CD8-positive, alpha-beta memory T cell (primary cell): ENCODE data around the gene CCNT1. TPM values are rescaled to one million over a fixed set of nuclear protein-coding genes. Genes with fewer than 3 reads are reported as not detected.
A peak's percentile ranks its signal among the peaks of the same experiment; 100 is the strongest.

Experiments used
- CTCF ChIA-PET: fragments of 350-600 bp; sonication (Branson Sonifier 250); formaldehyde crosslinking; loops from one replicate; lab custom pipeline; 2021; ENCODE audit warnings: antibody characterized with exemption; lab: Charles Lee
- POLR2A ChIA-PET: fragments of 350-600 bp; sonication (Branson Sonifier 250); formaldehyde crosslinking; loops from one replicate; lab custom pipeline; 2021; ENCODE audit warnings: antibody characterized with exemption; lab: Charles Lee
- DNase-seq, 5 donors: peaks; one replicate each; pipeline versions ENCODE4 v3.0.0 to v3.0.0-alpha.2; 2020 to 2022; ENCODE audit warnings: mixed read lengths in 1 of 5
- H3K27ac ChIP-seq: one replicate; pipeline ENCODE4 v1.7.0; 2013; ENCODE audit warnings: low read depth, mild to moderate bottlenecking, low read length, moderate library complexity
- H3K27me3 ChIP-seq: 2 replicates; pipeline ENCODE4 v1.7.0; 2013; ENCODE audit warnings: low read length, mild to moderate bottlenecking; ENCODE audit not compliant: insufficient read depth, poor library complexity, severe bottlenecking
- H3K36me3 ChIP-seq: 2 replicates; pipeline ENCODE4 v1.7.0; 2013; ENCODE audit warnings: mild to moderate bottlenecking, low read length, moderate library complexity; ENCODE audit not compliant: insufficient read depth
- H3K4me1 ChIP-seq: 2 replicates; pipeline ENCODE4 v1.7.0; 2013; ENCODE audit warnings: mild to moderate bottlenecking, low read length, moderate library complexity; ENCODE audit not compliant: insufficient read depth
- H3K4me3 ChIP-seq: 2 replicates; pipeline ENCODE4 v1.7.0; 2013; ENCODE audit warnings: mild to moderate bottlenecking, low read length
- H3K9me3 ChIP-seq: 2 replicates; pipeline ENCODE4 v1.7.0; 2013; ENCODE audit warnings: mild to moderate bottlenecking, low read length
- H3K27ac Mint-ChIP-seq, 8 donors: one replicate each; pipeline ENCODE4 v1.8.0; 2020 to 2021; ENCODE audit warnings: mixed read lengths in 8 of 8, mild to moderate bottlenecking in 6 of 8, inconsistent platforms in 3 of 8, moderate library complexity in 3 of 8
- H3K27me3 Mint-ChIP-seq, 2 donors: one replicate each; pipeline ENCODE4 v1.8.0; 2020 to 2021; ENCODE audit warnings: mixed read lengths in 2 of 2, mild to moderate bottlenecking in 1 of 2, moderate library complexity in 1 of 2
- H3K36me3 Mint-ChIP-seq, 3 donors: one replicate each; pipeline ENCODE4 v1.8.0; 2020 to 2021; ENCODE audit warnings: mixed read lengths in 3 of 3, inconsistent platforms in 1 of 3, mild to moderate bottlenecking in 1 of 3
- H3K4me1 Mint-ChIP-seq, 3 donors: one replicate each; pipeline ENCODE4 v1.8.0; 2020 to 2021; ENCODE audit warnings: mixed read lengths in 3 of 3, inconsistent platforms in 1 of 3, mild to moderate bottlenecking in 1 of 3
- H3K4me3 Mint-ChIP-seq, 7 donors: one replicate each; pipeline ENCODE4 v1.8.0; 2020 to 2021; ENCODE audit warnings: mixed read lengths in 7 of 7, mild to moderate bottlenecking in 6 of 7, moderate library complexity in 4 of 7, inconsistent platforms in 2 of 7
- H3K9me3 Mint-ChIP-seq, 5 donors: one replicate each; pipeline ENCODE4 v1.8.0; 2020 to 2022; ENCODE audit warnings: mixed read lengths in 5 of 5, mild to moderate bottlenecking in 3 of 5, moderate library complexity in 2 of 5, inconsistent platforms in 1 of 5
- polyA plus RNA-seq: library from polyadenylated mRNA; unstranded; fragments of 300-500 nt; fragmentation: Illumina TruSeq; gene quantifications from one replicate; pipeline ENCODE4 v1.2.3, GENCODE V29; 2021
- total RNA-seq, 2 experiments: library from RNA; stranded (reverse); gene quantifications; one replicate each; pipeline ENCODE4 v1.2.3, GENCODE V29; 2021

The CCNT1 gene
- total RNA-seq: 10 to 100 TPM; 59.1 to 66.4 TPM
- 12.9 TPM for polyA plus RNA-seq

- H3K36me3 Mint-ChIP-seq: peaks cover 10 to 46% (median 20%) of the 10 kb centered on the region in 3 donors
- DNase-seq: peak; percentile 95 to 100 (median 99)
- ChIA-PET CTCF (interaction anchor here (0.8 to 1.3 kb wide), 3 partner anchors 34 to 98 kb away, joined by 3 to 6 read pairs (median 4); partner anchors contain the start of gene KANSL2), POLR2A (interaction anchor here (0.9 to 1.5 kb wide), 2 partner anchors 9 to 34 kb away, joined by 4 to 11 read pairs; partner anchors contain the start of gene KANSL2)
- H3K27ac ChIP-seq: peak within 1 kb of the TSS; percentile 96
- H3K4me1 Mint-ChIP-seq: peaks cover 41 to 52% (median 47%) of the 10 kb centered on the region in 3 donors
- H3K27me3 ChIP-seq: no peaks in the 10 kb centered on the region
- peak within 1 kb of the TSS; percentile 91 for H3K4me3 ChIP-seq
- peaks cover 30% of the 10 kb centered on the region for H3K4me1 ChIP-seq
- peaks cover 15% of the 10 kb centered on the region for H3K36me3 ChIP-seq
- peaks cover 0 to 20% (median 13%) of the 10 kb centered on the region in 5 donors for H3K9me3 Mint-ChIP-seq
- peak within 1 kb of the TSS; percentile 91 to 100 (median 99) for H3K27ac Mint-ChIP-seq
- H3K4me3 Mint-ChIP-seq: peak within 1 kb of the TSS; percentile 90 to 97 (median 93)
- H3K27me3 Mint-ChIP-seq: no peaks in the 10 kb centered on the region
- H3K9me3 ChIP-seq: no peaks in the 10 kb centered on the region
These were observed at the start of gene CCNT1 for GRCh38 chr12:48716493-48717251. Gene CCNT1 (minus strand): TSS chr12:48716707. CDS start chr12:48716675, 32 bp downstream.

- POLR2A ChIA-PET: no interaction called here
- Histone ChIP-seq H3K27me3 (no peaks in the 10 kb centered on the region), H3K27ac (no peak overlapping the region), H3K4me3 (no peak overlapping the region), H3K36me3 (no peaks in the 10 kb centered on the region), H3K4me1 (no peaks in the 10 kb centered on the region), H3K9me3 (no peaks in the 10 kb centered on the region)
- H3K4me3 Mint-ChIP-seq: no peak overlapping the region
- CTCF ChIA-PET: interaction anchor here (1.9 kb wide), 1 partner anchor 12 kb away, joined by 6 read pairs; no protein-coding TSS in a partner anchor
- peaks cover 4 to 7% of the 10 kb centered on the region in 2 donors for H3K27me3 Mint-ChIP-seq
- peak overlapping the region in 3 of 8 donors; percentile 6 to 67 (median 58) for H3K27ac Mint-ChIP-seq
- no peaks in the 10 kb centered on the region for H3K36me3 Mint-ChIP-seq
- no peaks in the 10 kb centered on the region for H3K9me3 Mint-ChIP-seq
- peaks cover 11 to 13% (median 11%) of the 10 kb centered on the region in 3 donors for H3K4me1 Mint-ChIP-seq
- DNase-seq: no peak
These were observed 49.3 kb upstream of the CCNT1 start for GRCh38 chr12:48765753-48766162.

GRCh38 chr12:48764521-48764920, 48.0 kb upstream of the CCNT1 start:
- DNase-seq: no peak
- ChIA-PET POLR2A (no interaction called here), CTCF (interaction anchor here (1.9 kb wide), 1 partner anchor 11 kb away, joined by 6 read pairs; no protein-coding TSS in a partner anchor)
- no peak overlapping the region for H3K4me3 Mint-ChIP-seq
- Histone ChIP-seq H3K27ac (no peak overlapping the region), H3K36me3 (no peaks in the 10 kb centered on the region), H3K27me3 (no peaks in the 10 kb centered on the region), H3K4me1 (no peaks in the 10 kb centered on the region), H3K9me3 (no peaks in the 10 kb centered on the region), H3K4me3 (no peak overlapping the region)
- no peak overlapping the region for H3K27ac Mint-ChIP-seq
- H3K4me1 Mint-ChIP-seq: peaks cover 11 to 13% (median 11%) of the 10 kb centered on the region in 3 donors
- H3K27me3 Mint-ChIP-seq: peaks cover 4 to 7% of the 10 kb centered on the region in 2 donors
- no peaks in the 10 kb centered on the region for H3K9me3 Mint-ChIP-seq
- H3K36me3 Mint-ChIP-seq: no peaks in the 10 kb centered on the region

GRCh38 chr12:48758737-48759136, 42.2 kb upstream of the CCNT1 start:
- POLR2A ChIA-PET: no interaction called here
- no peaks in the 10 kb centered on the region for H3K4me1 Mint-ChIP-seq
- no peaks in the 10 kb centered on the region for H3K27me3 ChIP-seq
- CTCF ChIA-PET: interaction anchor here (7.6 kb wide), 1 partner anchor 36 kb away, joined by 88 read pairs; no protein-coding TSS in a partner anchor
- no peaks in the 10 kb centered on the region for H3K9me3 ChIP-seq
- no peaks in the 10 kb centered on the region for H3K36me3 Mint-ChIP-seq
- H3K4me1 ChIP-seq: no peaks in the 10 kb centered on the region
- DNase-seq: no peak
- H3K36me3 ChIP-seq: no peaks in the 10 kb centered on the region
- H3K4me3 ChIP-seq: no peak overlapping the region
- H3K27me3 Mint-ChIP-seq: no peaks in the 10 kb centered on the region
- no peaks in the 10 kb centered on the region for H3K9me3 Mint-ChIP-seq
- no peak overlapping the region for H3K27ac Mint-ChIP-seq
- no peak overlapping the region for H3K4me3 Mint-ChIP-seq
- no peak overlapping the region for H3K27ac ChIP-seq

GRCh38 chr12:48758186-48758585, 41.7 kb upstream of the CCNT1 start:
- Histone ChIP-seq H3K9me3 (no peaks in the 10 kb centered on the region), H3K36me3 (no peaks in the 10 kb centered on the region), H3K4me1 (no peaks in the 10 kb centered on the region), H3K27ac (no peak overlapping the region), H3K27me3 (no peaks in the 10 kb centered on the region), H3K4me3 (no peak overlapping the region)
- no peak for DNase-seq
- H3K27ac Mint-ChIP-seq: no peak overlapping the region
- no peaks in the 10 kb centered on the region for H3K36me3 Mint-ChIP-seq
- ChIA-PET POLR2A (no interaction called here), CTCF (interaction anchor here (7.6 kb wide), 1 partner anchor 36 kb away, joined by 88 read pairs; no protein-coding TSS in a partner anchor)
- H3K27me3 Mint-ChIP-seq: no peaks in the 10 kb centered on the region
- no peaks in the 10 kb centered on the region for H3K9me3 Mint-ChIP-seq
- H3K4me3 Mint-ChIP-seq: no peak overlapping the region
- H3K4me1 Mint-ChIP-seq: no peaks in the 10 kb centered on the region

GRCh38 chr12:48750769-48751356, 34.4 kb upstream of the CCNT1 start:
- no peaks in the 10 kb centered on the region for H3K4me1 Mint-ChIP-seq
- H3K36me3 ChIP-seq: no peaks in the 10 kb centered on the region
- peak overlapping the region in 3 of 8 donors; percentile 10 to 75 (median 24) for H3K27ac Mint-ChIP-seq
- no peaks in the 10 kb centered on the region for H3K9me3 Mint-ChIP-seq
- peaks cover 0 to 2% of the 10 kb centered on the region in 2 donors for H3K27me3 Mint-ChIP-seq
- POLR2A ChIA-PET: no interaction called here
- no peak overlapping the region for H3K4me3 ChIP-seq
- DNase-seq: no peak
- no peak overlapping the region for H3K27ac ChIP-seq
- no peaks in the 10 kb centered on the region for H3K4me1 ChIP-seq
- no peaks in the 10 kb centered on the region for H3K9me3 ChIP-seq
- no peaks in the 10 kb centered on the region for H3K36me3 Mint-ChIP-seq
- CTCF ChIA-PET: interaction anchor here (1.4 to 1.5 kb wide), 2 partner anchors 43 to 46 kb away, joined by 3 read pairs; no protein-coding TSS in a partner anchor
- no peaks in the 10 kb centered on the region for H3K27me3 ChIP-seq
- H3K4me3 Mint-ChIP-seq: no peak overlapping the region

- ChIA-PET POLR2A (no interaction called here), CTCF (interaction anchor here (1.4 to 1.5 kb wide), 2 partner anchors 44 to 47 kb away, joined by 3 read pairs; no protein-coding TSS in a partner anchor)
- Histone ChIP-seq H3K27ac (no peak overlapping the region), H3K9me3 (no peaks in the 10 kb centered on the region), H3K36me3 (no peaks in the 10 kb centered on the region), H3K4me3 (no peak overlapping the region), H3K4me1 (no peaks in the 10 kb centered on the region), H3K27me3 (no peaks in the 10 kb centered on the region)
- Mint-ChIP-seq H3K27ac (peak overlapping the region in 1 of 8 donors; percentile 75), H3K27me3 (peaks cover 0 to 2% of the 10 kb centered on the region in 2 donors), H3K4me1 (no peaks in the 10 kb centered on the region), H3K9me3 (no peaks in the 10 kb centered on the region), H3K4me3 (no peak overlapping the region), H3K36me3 (no peaks in the 10 kb centered on the region)
- DNase-seq: no peak
These were observed 33.7 kb upstream of the CCNT1 start for GRCh38 chr12:48750215-48750614.
